ENCODE measurements around the gene ST7.

GRCh38 chr7:117045927-117046710 is 92.8 kb downstream of the ST7 start:
- TF ChIP-seq, protein P1, sequence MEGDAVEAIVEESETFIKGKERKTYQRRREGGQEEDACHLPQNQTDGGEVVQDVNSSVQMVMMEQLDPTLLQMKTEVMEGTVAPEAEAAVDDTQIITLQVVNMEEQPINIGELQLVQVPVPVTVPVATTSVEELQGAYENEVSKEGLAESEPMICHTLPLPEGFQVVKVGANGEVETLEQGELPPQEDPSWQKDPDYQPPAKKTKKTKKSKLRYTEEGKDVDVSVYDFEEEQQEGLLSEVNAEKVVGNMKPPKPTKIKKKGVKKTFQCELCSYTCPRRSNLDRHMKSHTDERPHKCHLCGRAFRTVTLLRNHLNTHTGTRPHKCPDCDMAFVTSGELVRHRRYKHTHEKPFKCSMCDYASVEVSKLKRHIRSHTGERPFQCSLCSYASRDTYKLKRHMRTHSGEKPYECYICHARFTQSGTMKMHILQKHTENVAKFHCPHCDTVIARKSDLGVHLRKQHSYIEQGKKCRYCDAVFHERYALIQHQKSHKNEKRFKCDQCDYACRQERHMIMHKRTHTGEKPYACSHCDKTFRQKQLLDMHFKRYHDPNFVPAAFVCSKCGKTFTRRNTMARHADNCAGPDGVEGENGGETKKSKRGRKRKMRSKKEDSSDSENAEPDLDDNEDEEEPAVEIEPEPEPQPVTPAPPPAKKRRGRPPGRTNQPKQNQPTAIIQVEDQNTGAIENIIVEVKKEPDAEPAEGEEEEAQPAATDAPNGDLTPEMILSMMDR (conservative IDR thresholded peaks at IDR 0.05; ENCODE audit: low read length): no peak
- no peak for TF ChIP-seq EZH2phosphoT487 (IDR thresholded peaks at IDR 0.05; ENCODE audit: borderline replicate concordance)
